Measurements from ENCODE around the gene DRD1. TPM values are rescaled to one million over a fixed set of nuclear protein-coding genes. Genes with fewer than 3 reads are reported as not detected.

The DRD1 gene
- polyA plus RNA-seq, 1 experiment, result not detected

GRCh38 chr5:175479125-175479881 is 35.3 kb upstream of the DRD1 start:
- ChIA-PET CTCF (interaction anchor here (1.5 kb wide), 1 partner anchor 15 kb away, joined by 5 read pairs; no protein-coding TSS in a partner anchor), POLR2A (no interaction called here)
- DNase-seq (ENCODE audit: low read depth), result no peak
- no peak for TF ChIP-seq CTCF (IDR thresholded peaks at IDR 0.05; ENCODE audit: insufficient read depth, low read depth, low read length)
- no peaks in the 10 kb centered on the region for H3K27me3 ChIP-seq (ENCODE audit: control insufficient read depth, insufficient read depth, low read length)
- peak overlapping the region; percentile 89 for H3K4me3 ChIP-seq (ENCODE audit: low read depth, low read length)
- peaks cover 4% of the 10 kb centered on the region; the same call in 1 of the 2 replicates for H3K36me3 ChIP-seq (ENCODE audit: control insufficient read depth, insufficient read depth, low read length)

- POLR2A ChIA-PET, result no interaction called here
- peaks cover 1% of the 10 kb centered on the region; the same call in 1 of the 2 replicates for H3K36me3 ChIP-seq (ENCODE audit: control insufficient read depth, insufficient read depth, low read length)
- CTCF ChIA-PET, result interaction anchor here (4.6 kb wide), 1 partner anchor 14 kb away, joined by 33 read pairs; no protein-coding TSS in a partner anchor
- TF ChIP-seq CTCF (IDR thresholded peaks at IDR 0.05; ENCODE audit: insufficient read depth, low read depth, low read length), result no peak
- no peaks in the 10 kb centered on the region for H3K27me3 ChIP-seq (ENCODE audit: control insufficient read depth, insufficient read depth, low read length)
- DNase-seq (ENCODE audit: low read depth), result no peak
- peak within 1 kb of the TSS; percentile 89 for H3K4me3 ChIP-seq (ENCODE audit: low read depth, low read length)
Observed at GRCh38 chr5:175478384-175479124, 34.6 kb upstream of the DRD1 start, which contains the start of gene SFXN1. Gene SFXN1, plus strand, starts transcription at chr5:175478560. Its CDS starts 13,544 bp downstream, at chr5:175492104.

GRCh38 chr5:175478008-175478383 is 34.0 kb upstream of the DRD1 start:
- DNase-seq (ENCODE audit: low read depth), result no peak
- no peak for TF ChIP-seq CTCF (IDR thresholded peaks at IDR 0.05; ENCODE audit: insufficient read depth, low read depth, low read length)
- Histone ChIP-seq H3K27me3 (ENCODE audit: control insufficient read depth, insufficient read depth, low read length) (no peaks in the 10 kb centered on the region), H3K4me3 (ENCODE audit: low read depth, low read length) (peak overlapping the region; percentile 89), H3K36me3 (ENCODE audit: control insufficient read depth, insufficient read depth, low read length) (no peaks in the 10 kb centered on the region; the same call in 1 of the 2 replicates)
- POLR2A ChIA-PET, result no interaction called here
- CTCF ChIA-PET, result interaction anchor here (1.0 to 4.6 kb wide), 2 partner anchors 13 to 56 kb away, joined by 4 to 33 read pairs; no protein-coding TSS in a partner anchor

GRCh38 chr5:175477440-175477839 is 33.5 kb upstream of the DRD1 start:
- H3K36me3 ChIP-seq (ENCODE audit: control insufficient read depth, insufficient read depth, low read length), result no peaks in the 10 kb centered on the region; the same call in 1 of the 2 replicates
- DNase-seq (ENCODE audit: low read depth), result no peak
- ChIA-PET CTCF (interaction anchor here (1.0 to 4.6 kb wide), 2 partner anchors 13 to 56 kb away, joined by 4 to 33 read pairs; no protein-coding TSS in a partner anchor), POLR2A (no interaction called here)
- TF ChIP-seq CTCF (IDR thresholded peaks at IDR 0.05; ENCODE audit: insufficient read depth, low read depth, low read length), result no peak
- H3K27me3 ChIP-seq (ENCODE audit: control insufficient read depth, insufficient read depth, low read length), result no peaks in the 10 kb centered on the region
- no peak overlapping the region for H3K4me3 ChIP-seq (ENCODE audit: low read depth, low read length)

- ChIA-PET POLR2A (no interaction called here), CTCF (interaction anchor here (4.6 kb wide), 1 partner anchor 11 kb away, joined by 33 read pairs; no protein-coding TSS in a partner anchor)
- Histone ChIP-seq H3K4me3 (ENCODE audit: low read depth, low read length) (no peak overlapping the region), H3K27me3 (ENCODE audit: control insufficient read depth, insufficient read depth, low read length) (no peaks in the 10 kb centered on the region; the same call in 1 of the 2 replicates), H3K36me3 (ENCODE audit: control insufficient read depth, insufficient read depth, low read length) (no peaks in the 10 kb centered on the region)
- no peak for TF ChIP-seq CTCF (IDR thresholded peaks at IDR 0.05; ENCODE audit: insufficient read depth, low read depth, low read length)
- DNase-seq (ENCODE audit: low read depth), result no peak
Observed at GRCh38 chr5:175475248-175475647, 31.3 kb upstream of the DRD1 start.
